ENCODE measurements around the gene IKBKG.
"Not testable (repeated sequence)": the region's sequence is repeated elsewhere in the genome, so short reads cannot be mapped to it uniquely, and the experiment has no call there.

The IKBKG gene

GRCh38 chrX:154547245-154548027 is at the start of gene IKBKG:
TSS of gene IKBKG (plus strand) at chrX:154547620. CDS start at chrX:154552003, 4,383 bp downstream.
- peak; percentile 81 to 82 for DNase-seq (ENCODE audit: low read depth in 2 of 2)

- DNase-seq (ENCODE audit: low read depth in 2 of 2) = not testable (repeated sequence)
These were observed 46.0 kb upstream of the IKBKG start for GRCh38 chrX:154501423-154501822.

GRCh38 chrX:154502098-154502497 is 45.3 kb upstream of the IKBKG start:
- DNase-seq (ENCODE audit: low read depth in 2 of 2) = no peak

- no peak for DNase-seq (ENCODE audit: low read depth in 2 of 2)
These were observed 44.4 kb upstream of the IKBKG start for GRCh38 chrX:154502989-154503388.

- no peak for DNase-seq (ENCODE audit: low read depth in 2 of 2)
These were observed 41.7 kb upstream of the IKBKG start for GRCh38 chrX:154505734-154506133.

- no peak for DNase-seq (ENCODE audit: low read depth in 2 of 2)
These were observed 40.7 kb upstream of the IKBKG start for GRCh38 chrX:154506483-154507332.

- no peak for DNase-seq (ENCODE audit: low read depth in 2 of 2)
These were observed 39.6 kb upstream of the IKBKG start for GRCh38 chrX:154507673-154508383.

- DNase-seq (ENCODE audit: low read depth in 2 of 2) = no peak
These were observed 39.1 kb upstream of the IKBKG start for GRCh38 chrX:154508384-154508745.

GRCh38 chrX:154509455-154509854 is 38.0 kb upstream of the IKBKG start:
- DNase-seq (ENCODE audit: low read depth in 2 of 2) = no peak

GRCh38 chrX:154511761-154512160 is 35.7 kb upstream of the IKBKG start:
- no peak for DNase-seq (ENCODE audit: low read depth in 2 of 2)

- no peak for DNase-seq (ENCODE audit: low read depth in 2 of 2)
These were observed 34.4 kb upstream of the IKBKG start for GRCh38 chrX:154512879-154513553.

GRCh38 chrX:154513716-154514115 is 33.7 kb upstream of the IKBKG start:
- no peak for DNase-seq (ENCODE audit: low read depth in 2 of 2)

GRCh38 chrX:154515090-154515965 is 32.1 kb upstream of the IKBKG start:
- DNase-seq (ENCODE audit: low read depth in 2 of 2) = no peak

- peak; percentile 90 for DNase-seq (ENCODE audit: low read depth in 2 of 2)
These were observed 31.3 kb upstream of the IKBKG start, which contains the start of gene FAM3A for GRCh38 chrX:154515966-154516655. TSS of gene FAM3A (minus strand) at chrX:154516232. CDS start at chrX:154515772, 460 bp downstream.

GRCh38 chrX:154516656-154517100 is 30.7 kb upstream of the IKBKG start:
- DNase-seq (ENCODE audit: low read depth in 2 of 2) = no peak

GRCh38 chrX:154517101-154517781 is 30.2 kb upstream of the IKBKG start:
- no peak for DNase-seq (ENCODE audit: low read depth in 2 of 2)

- DNase-seq (ENCODE audit: low read depth in 2 of 2) = no peak
These were observed 28.0 kb upstream of the IKBKG start for GRCh38 chrX:154519389-154519788.

GRCh38 chrX:154525606-154526490 is 21.6 kb upstream of the IKBKG start:
- DNase-seq (ENCODE audit: low read depth in 2 of 2) = no peak
